Erythroblast (primary cell): Measurements from ENCODE around the gene LRRC14B.

Experiments used
- GATA1 ChIP-seq: IDR thresholded peaks from 2 replicates; pipeline ENCODE4 v1.6.1; 2011; ENCODE audit warnings: low read depth, mild to moderate bottlenecking, control low read depth, low read length, moderate library complexity
- POLR2A ChIP-seq: IDR thresholded peaks from 2 replicates; pipeline ENCODE4 v1.6.1; 2011; ENCODE audit warnings: mild to moderate bottlenecking, low read length

DNA sequence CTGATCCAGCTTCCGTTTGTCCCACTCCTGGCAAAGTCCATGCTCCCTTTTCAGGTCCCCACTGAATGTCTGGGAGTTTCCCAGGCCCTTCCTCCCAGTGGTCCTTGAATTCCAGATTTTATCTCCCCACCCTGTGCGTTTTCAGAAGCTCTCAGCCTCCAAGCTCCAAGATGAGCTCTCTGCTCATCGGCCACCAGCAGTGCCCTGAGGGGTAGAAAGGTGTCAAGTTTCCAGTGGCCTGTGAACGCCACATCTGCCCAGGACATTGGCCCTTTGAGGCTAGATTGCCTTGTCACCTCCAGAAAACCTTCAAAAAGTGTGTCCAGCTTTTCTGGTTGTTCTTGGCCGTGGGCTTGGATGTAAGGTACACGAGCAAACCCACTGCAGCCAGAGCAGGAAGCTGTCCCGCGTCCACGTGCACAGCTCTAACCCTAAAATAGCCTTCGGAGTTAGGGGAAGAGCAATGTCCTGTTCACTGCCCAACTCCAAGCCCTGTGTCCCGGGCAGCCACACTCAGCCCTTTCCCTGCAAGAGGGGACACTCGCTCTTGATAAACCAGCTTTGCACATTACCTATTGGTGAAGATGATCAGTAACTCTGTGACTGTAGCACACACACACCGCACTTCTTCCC, 10.9 kb upstream of the LRRC14B start:
- TF ChIP-seq POLR2A, result no peak
- no peak for TF ChIP-seq GATA1
